H9 (cell line): ENCODE measurements around the gene SEC62. TPM values are rescaled to one million over a fixed set of nuclear protein-coding genes. Genes with fewer than 3 reads are reported as not detected.

Experiments used
- DNase-seq: peaks from one replicate; pipeline ENCODE4 v3.0.0-alpha.2; 2017
- H2AFZ ChIP-seq: one replicate; pipeline ENCODE4 v1.6.1; 2013; ENCODE audit warnings: mild to moderate bottlenecking, low read length, control low read depth, moderate library complexity
- H2AK5ac ChIP-seq: 2 replicates; pipeline ENCODE4 v1.6.1; 2013; ENCODE audit warnings: low read length, control low read depth, mixed read lengths; ENCODE audit not compliant: insufficient read length
- H2BK120ac ChIP-seq: one replicate; pipeline ENCODE4 v1.6.1; 2013; ENCODE audit warnings: low read depth, mild to moderate bottlenecking, low read length, control low read depth, inconsistent platforms; ENCODE audit not compliant: poor library complexity, severe bottlenecking
- H2BK12ac ChIP-seq: 2 replicates; pipeline ENCODE4 v1.6.1; 2013; ENCODE audit warnings: low read length, control low read depth, mixed read lengths, low read depth; ENCODE audit not compliant: insufficient read length
- H2BK15ac ChIP-seq: 2 replicates; pipeline ENCODE4 v1.6.1; 2013; ENCODE audit warnings: low read depth, low read length, control low read depth
- H2BK20ac ChIP-seq: one replicate; pipeline ENCODE4 v1.6.1; 2013; ENCODE audit warnings: low read depth, mild to moderate bottlenecking, low read length, control low read depth, inconsistent platforms; ENCODE audit not compliant: poor library complexity, severe bottlenecking
- H2BK5ac ChIP-seq: 2 replicates; pipeline ENCODE4 v1.6.1; 2013; ENCODE audit warnings: low read length, control low read depth, mixed read lengths; ENCODE audit not compliant: insufficient read length
- H3K14ac ChIP-seq: 2 replicates; pipeline ENCODE4 v1.6.1; 2013; ENCODE audit warnings: low read length, control low read depth; ENCODE audit not compliant: insufficient read depth
- H3K18ac ChIP-seq: 2 replicates; pipeline ENCODE4 v1.6.1; 2013; ENCODE audit warnings: low read depth, mild to moderate bottlenecking, mixed read lengths, low read length, control low read depth; ENCODE audit not compliant: insufficient read length
- H3K23ac ChIP-seq: 2 replicates; pipeline ENCODE4 v1.6.1; 2013; ENCODE audit warnings: low read length, control low read depth, mixed read lengths, low read depth; ENCODE audit not compliant: insufficient read length
- H3K23me2 ChIP-seq: 2 replicates; pipeline ENCODE4 v1.6.1; 2013; ENCODE audit warnings: low read depth, mild to moderate bottlenecking, mixed read lengths, low read length, control low read depth; ENCODE audit not compliant: insufficient read length, poor library complexity, severe bottlenecking
- H3K27ac ChIP-seq: 2 replicates; pipeline ENCODE4 v1.5.1; 2013; ENCODE audit warnings: low read length, control low read depth, mixed read lengths, low read depth; ENCODE audit not compliant: insufficient read length
- H3K27me3 ChIP-seq: 2 replicates; pipeline ENCODE4 v1.6.1; 2013; ENCODE audit warnings: low read length, control low read depth, inconsistent platforms; ENCODE audit not compliant: insufficient read depth
- H3K4ac ChIP-seq: 2 replicates; pipeline ENCODE4 v1.6.1; 2013; ENCODE audit warnings: low read depth, mild to moderate bottlenecking, control low read depth, inconsistent platforms, low read length, moderate library complexity
- H3K4me1 ChIP-seq: 2 replicates; pipeline ENCODE4 v1.6.1; 2013; ENCODE audit warnings: low read length, control low read depth, inconsistent platforms; ENCODE audit not compliant: insufficient read depth
- H3K4me2 ChIP-seq: 2 replicates; pipeline ENCODE4 v1.6.1; 2013; ENCODE audit warnings: low read length, control low read depth, mixed read lengths; ENCODE audit not compliant: insufficient read length, insufficient read depth
- H3K56ac ChIP-seq: 2 replicates; pipeline ENCODE4 v1.6.1; 2013; ENCODE audit warnings: low read depth, mild to moderate bottlenecking, mixed read lengths, low read length, control low read depth; ENCODE audit not compliant: insufficient read length
- H3K79me1 ChIP-seq: 2 replicates; pipeline ENCODE4 v1.6.1; 2013; ENCODE audit warnings: low read depth, mild to moderate bottlenecking, moderate library complexity, low read length, control low read depth, inconsistent platforms; ENCODE audit not compliant: insufficient read depth, poor library complexity, severe bottlenecking
- H3K79me2 ChIP-seq: 2 replicates; pipeline ENCODE4 v1.6.1; 2013; ENCODE audit warnings: low read length, control low read depth, inconsistent platforms; ENCODE audit not compliant: insufficient read depth
- H3K9ac ChIP-seq: 2 replicates; pipeline ENCODE4 v1.6.1; 2013; ENCODE audit warnings: low read length, control low read depth, mixed read lengths; ENCODE audit not compliant: insufficient read length; ENCODE audit errors: extremely low read depth
- H3K9me3 ChIP-seq: one replicate; pipeline ENCODE4 v1.6.1; 2013; ENCODE audit warnings: low read depth, low read length, inconsistent platforms; ENCODE audit not compliant: control insufficient read depth
- H3T11ph ChIP-seq: one replicate; pipeline ENCODE4 v1.6.1; 2013; ENCODE audit warnings: mild to moderate bottlenecking, low read length, control low read depth, inconsistent platforms
- H4K20me1 ChIP-seq: one replicate; pipeline ENCODE4 v1.6.1; 2013; ENCODE audit not compliant: control insufficient read depth, insufficient read length, insufficient read depth
- H4K5ac ChIP-seq: 2 replicates; pipeline ENCODE4 v1.6.1; 2013; ENCODE audit warnings: low read depth, mild to moderate bottlenecking, mixed read lengths, low read length, control low read depth; ENCODE audit not compliant: insufficient read length
- H4K8ac ChIP-seq: replicated peaks from 2 replicates; pipeline ENCODE4 v1.6.1; 2013; ENCODE audit warnings: low read length, control low read depth, mixed read lengths, low read depth; ENCODE audit not compliant: insufficient read length
- H4K91ac ChIP-seq: 2 replicates; pipeline ENCODE4 v1.6.1; 2013; ENCODE audit warnings: low read depth, mild to moderate bottlenecking, moderate library complexity, mixed read lengths, low read length, control low read depth; ENCODE audit not compliant: insufficient read length
- H3K27ac Mint-ChIP-seq, 3 experiments: 2 replicates in 2 of 3; 3 replicates in 1 of 3; pipeline ENCODE4 v1.8.0; 2020 to 2021; ENCODE audit warnings: mixed read lengths in 3 of 3, mild to moderate bottlenecking in 1 of 3, moderate library complexity in 1 of 3
- H3K27me3 Mint-ChIP-seq: 2 replicates; pipeline ENCODE4 v1.8.0; 2021; ENCODE audit warnings: low read depth, mild to moderate bottlenecking, moderate library complexity, mixed read lengths
- H3K36me3 Mint-ChIP-seq, 3 experiments: 2 replicates in 2 of 3; 3 replicates in 1 of 3; pipeline ENCODE4 v1.8.0; 2020 to 2021; ENCODE audit warnings: low read depth in 3 of 3, mixed read lengths in 3 of 3; ENCODE audit not compliant: insufficient read depth in 1 of 3
- H3K4me1 Mint-ChIP-seq, 2 experiments: 2 replicates each; pipeline ENCODE4 v1.8.0; 2020; ENCODE audit warnings: mixed read lengths in 2 of 2
- H3K4me3 Mint-ChIP-seq, 2 experiments: 2 replicates in 1 of 2; 3 replicates in 1 of 2; pipeline ENCODE4 v1.8.0; 2020 to 2021; ENCODE audit warnings: mild to moderate bottlenecking in 2 of 2, mixed read lengths in 2 of 2, moderate library complexity in 1 of 2
- H3K9me3 Mint-ChIP-seq, 2 experiments: 2 replicates in 1 of 2; 3 replicates in 1 of 2; pipeline ENCODE4 v1.8.0; 2020; ENCODE audit warnings: mild to moderate bottlenecking in 2 of 2, mixed read lengths in 2 of 2, moderate library complexity in 1 of 2
- WGBS: extraction: QIAGEN DNeasy Blood & Tissue Kit; methylation state at CpG from one replicate; pipeline ENCODE4 v1.1.7; 2013; ENCODE audit warnings: missing lambda C conversion rate, low lambda C conversion rate, mixed read lengths; ENCODE audit not compliant: insufficient read length; ENCODE audit errors: extremely low coverage; 5-methylcytosine and 5-hydroxymethylcytosine counted together
- total RNA-seq: library from RNA; stranded (reverse); gene quantifications from 2 replicates; pipeline ENCODE4 v1.2.1, GENCODE V29; 2021
- TF ChIP-seq, protein P1 (sequence below): fragments of 200-600 bp; sonication (generic); conservative IDR thresholded peaks from 3 replicates; pipeline ENCODE4 v1.8.0; 2021; ENCODE audit warnings: antibody characterized with exemption, mild to moderate bottlenecking

Gene SEC62
- total RNA-seq, 1 experiment from 2014 or later, result 98.7 TPM

DNA sequence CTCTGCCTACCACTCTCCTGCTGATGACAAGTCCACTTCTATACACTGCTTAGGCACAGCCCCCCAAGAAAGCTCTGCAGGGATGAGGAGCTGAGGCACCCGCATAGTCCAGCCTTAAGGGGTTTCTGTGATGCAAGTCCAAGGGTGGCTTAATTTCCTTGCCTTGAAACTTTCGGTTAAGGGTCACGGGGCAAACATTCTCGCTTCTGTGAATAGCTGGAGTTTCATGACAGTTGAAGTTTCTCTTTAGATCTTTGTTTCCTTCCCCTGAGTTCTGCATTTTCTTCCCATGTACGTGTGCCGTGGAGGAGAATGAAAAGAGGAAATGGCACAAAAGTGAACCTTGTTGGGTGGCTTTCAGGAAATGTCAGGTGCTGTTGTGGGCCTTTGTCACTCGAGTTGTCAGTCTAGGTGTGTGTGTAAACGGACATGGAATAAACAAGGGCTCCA lies 78.2 kb downstream of the SEC62 start:
- TF ChIP-seq, protein P1, sequence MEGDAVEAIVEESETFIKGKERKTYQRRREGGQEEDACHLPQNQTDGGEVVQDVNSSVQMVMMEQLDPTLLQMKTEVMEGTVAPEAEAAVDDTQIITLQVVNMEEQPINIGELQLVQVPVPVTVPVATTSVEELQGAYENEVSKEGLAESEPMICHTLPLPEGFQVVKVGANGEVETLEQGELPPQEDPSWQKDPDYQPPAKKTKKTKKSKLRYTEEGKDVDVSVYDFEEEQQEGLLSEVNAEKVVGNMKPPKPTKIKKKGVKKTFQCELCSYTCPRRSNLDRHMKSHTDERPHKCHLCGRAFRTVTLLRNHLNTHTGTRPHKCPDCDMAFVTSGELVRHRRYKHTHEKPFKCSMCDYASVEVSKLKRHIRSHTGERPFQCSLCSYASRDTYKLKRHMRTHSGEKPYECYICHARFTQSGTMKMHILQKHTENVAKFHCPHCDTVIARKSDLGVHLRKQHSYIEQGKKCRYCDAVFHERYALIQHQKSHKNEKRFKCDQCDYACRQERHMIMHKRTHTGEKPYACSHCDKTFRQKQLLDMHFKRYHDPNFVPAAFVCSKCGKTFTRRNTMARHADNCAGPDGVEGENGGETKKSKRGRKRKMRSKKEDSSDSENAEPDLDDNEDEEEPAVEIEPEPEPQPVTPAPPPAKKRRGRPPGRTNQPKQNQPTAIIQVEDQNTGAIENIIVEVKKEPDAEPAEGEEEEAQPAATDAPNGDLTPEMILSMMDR, result no peak
- no peak overlapping the region for H3K4me3 Mint-ChIP-seq

More for the DNA sequence above, 78.2 kb downstream of the SEC62 start:
- no peak overlapping the region for H2AFZ ChIP-seq
- no peaks in the 10 kb centered on the region; the same call in 1 of the 2 replicates for H3K79me2 ChIP-seq
- no peaks in the 10 kb centered on the region for H3K9me3 ChIP-seq
- H2BK20ac ChIP-seq, result no peak overlapping the region
- H4K91ac ChIP-seq, result no peak overlapping the region
- 0 out of 2 replicates have a peak, but pooled peaks cover 3% of the 10 kb centered on the region for H3K4me1 ChIP-seq
- H3K23ac ChIP-seq, result no peak overlapping the region
- H3T11ph ChIP-seq, result no peak overlapping the region
- H3K14ac ChIP-seq, result no peak overlapping the region
- no CpG with 5 or more reads among the region's 8 CpGs for WGBS
- no peaks in the 10 kb centered on the region for H3K79me1 ChIP-seq
- H3K4me2 ChIP-seq, result no peak overlapping the region
- no peaks in the 10 kb centered on the region for H4K20me1 ChIP-seq
- no peak overlapping the region for H2BK15ac ChIP-seq
- no peak overlapping the region for H2BK12ac ChIP-seq
- H2AK5ac ChIP-seq, result no peak overlapping the region
- DNase-seq, result no peak
- Mint-ChIP-seq H3K27me3 (no peaks in the 10 kb centered on the region; the same call in 1 of the 2 replicates), H3K4me1 (peaks cover 26 to 28% of the 10 kb centered on the region in 2 experiments), H3K27ac (no peak overlapping the region; a peak in 1 of 7 replicates), H3K9me3 (no peaks in the 10 kb centered on the region), H3K36me3 (peaks cover 2 to 5% (median 2%) of the 10 kb centered on the region in 3 experiments; a peak in 5 of 7 replicates)
- H3K27me3 ChIP-seq, result no peaks in the 10 kb centered on the region
- no peak overlapping the region for H2BK5ac ChIP-seq
- no peak overlapping the region for H4K8ac ChIP-seq
- no peak overlapping the region for H3K27ac ChIP-seq
- no peak overlapping the region for H4K5ac ChIP-seq
- H3K9ac ChIP-seq, result no peak overlapping the region
- no peak overlapping the region for H3K18ac ChIP-seq
- no peak overlapping the region for H3K56ac ChIP-seq
- no peak overlapping the region for H2BK120ac ChIP-seq
- H3K4ac ChIP-seq, result no peak overlapping the region
- no peaks in the 10 kb centered on the region for H3K23me2 ChIP-seq
